PC-3 (cell line): Measurements from ENCODE around the gene ADGRV1. TPM values are rescaled to one million over a fixed set of nuclear protein-coding genes. Genes with fewer than 3 reads are reported as not detected.

Source experiments
- ATAC-seq: fragments of 200-7000 bp; cut with Tn5 transposase; 2 replicates; pipeline ENCODE4 v1.9.1; 2020; ENCODE audit warnings: mild to moderate bottlenecking, moderate library complexity
- BruUV-seq: library from RNA; stranded (reverse); fragments of 400-500 nt; replicated peaks from 2 replicates; lab custom pipeline; 2021; lab: Mats Ljungman, UMichigan
- CTCF ChIA-PET: fragments of 300-600 bp; sonication (Branson Sonifier 250); formaldehyde crosslinking; loops from one replicate; lab custom pipeline; 2022; ENCODE audit warnings: antibody characterized with exemption; lab: Charles Lee
- POLR2A ChIA-PET: fragments of 300-600 bp; sonication (Branson Sonifier 250); formaldehyde crosslinking; loops from one replicate; lab custom pipeline; 2022; ENCODE audit warnings: antibody characterized with exemption; ENCODE audit not compliant: unreplicated experiment; lab: Charles Lee
- DNase-seq: peaks from one replicate; pipeline ENCODE4 v3.0.0-alpha.2; 2015
- H2AFZ ChIP-seq: fragments of 300-600 bp; sonication (generic); 2 replicates; pipeline ENCODE4 v1.6.0; 2016; ENCODE audit warnings: antibody characterized with exemption, low read length
- H3F3A ChIP-seq: fragments of 300-600 bp; sonication (generic); one replicate; pipeline ENCODE4 v1.6.0; 2017; ENCODE audit warnings: antibody characterized with exemption, low read length, control low read depth, mild to moderate bottlenecking; ENCODE audit not compliant: unreplicated experiment
- H3K27ac ChIP-seq: fragments of 300-600 bp; sonication (generic); 2 replicates; pipeline ENCODE4 v1.5.1; 2016; ENCODE audit warnings: mild to moderate bottlenecking, low read length
- H3K27me3 ChIP-seq: fragments of 300-600 bp; sonication (generic); 2 replicates; pipeline ENCODE4 v1.6.1; 2016; ENCODE audit warnings: low read length, mixed read lengths
- H3K36me3 ChIP-seq: fragments of 300-600 bp; sonication (generic); 2 replicates; pipeline ENCODE4 v1.6.1; 2016; ENCODE audit warnings: low read depth, mixed run types, low read length, mixed read lengths
- H3K4me1 ChIP-seq: fragments of 300-600 bp; sonication (generic); 2 replicates; pipeline ENCODE4 v1.5.1; 2016; ENCODE audit warnings: low read length; ENCODE audit not compliant: insufficient read depth
- H3K4me2 ChIP-seq: fragments of 300-600 bp; sonication (generic); 2 replicates; pipeline ENCODE4 v1.6.0; 2016; ENCODE audit warnings: low read length
- H3K4me3 ChIP-seq: fragments of 300-600 bp; sonication (generic); 2 replicates; pipeline ENCODE4 v1.5.1; 2016; ENCODE audit warnings: mild to moderate bottlenecking, low read length, mixed read lengths
- H3K79me2 ChIP-seq: fragments of 300-600 bp; sonication (generic); 2 replicates; pipeline ENCODE4 v1.6.1; 2017; ENCODE audit warnings: low read length, mixed read lengths
- H3K9ac ChIP-seq: fragments of 300-600 bp; sonication (generic); 2 replicates; pipeline ENCODE4 v1.6.0; 2016; ENCODE audit warnings: mild to moderate bottlenecking, low read length
- H3K9me2 ChIP-seq: fragments of 300-600 bp; sonication (generic); replicated peaks from 2 replicates; pipeline ENCODE4 v1.6.1; 2016; ENCODE audit warnings: mixed run types, low read length, mixed read lengths
- H3K9me3 ChIP-seq: fragments of 300-600 bp; sonication (generic); 2 replicates; pipeline ENCODE4 v1.6.1; 2016; ENCODE audit warnings: low read length, mixed read lengths
- H4K20me1 ChIP-seq: fragments of 300-600 bp; sonication (generic); 2 replicates; pipeline ENCODE4 v1.6.1; 2016; ENCODE audit warnings: low read length, mixed read lengths
- EZH2 ChIP-seq: fragments of 300-600 bp; sonication (generic); IDR thresholded peaks from one replicate; pipeline ENCODE4 v1.6.1; 2017; ENCODE audit warnings: antibody characterized with exemption, mild to moderate bottlenecking, low read length; ENCODE audit not compliant: unreplicated experiment
- EZH2phosphoT487 ChIP-seq: fragments of 300-600 bp; sonication (generic); IDR thresholded peaks from 2 replicates; pipeline ENCODE4 v1.6.1; 2018; ENCODE audit warnings: mild to moderate bottlenecking, antibody characterized with exemption, low read length, borderline replicate concordance
- intact Hi-C: fragments of 100-400 bp; cut with micrococcal nuclease; formaldehyde crosslinking; loops from 2 replicates; pipeline ENCODE4 v1.9.0; 2023
- total RNA-seq: library from RNA; depleted of rRNA; stranded (reverse); fragments of >200 nt; gene quantifications from 2 replicates; pipeline ENCODE4 v1.2.3, GENCODE V29; 2014
- TF ChIP-seq, protein P1 (sequence below): fragments of 300-600 bp; sonication (generic); conservative IDR thresholded peaks from 2 replicates; pipeline ENCODE4 v1.5.1; 2017; ENCODE audit warnings: antibody characterized with exemption, low read depth, mild to moderate bottlenecking, low read length

Gene ADGRV1
- total RNA-seq, 1 experiment from 2014 or later: 22.7 TPM

DNA sequence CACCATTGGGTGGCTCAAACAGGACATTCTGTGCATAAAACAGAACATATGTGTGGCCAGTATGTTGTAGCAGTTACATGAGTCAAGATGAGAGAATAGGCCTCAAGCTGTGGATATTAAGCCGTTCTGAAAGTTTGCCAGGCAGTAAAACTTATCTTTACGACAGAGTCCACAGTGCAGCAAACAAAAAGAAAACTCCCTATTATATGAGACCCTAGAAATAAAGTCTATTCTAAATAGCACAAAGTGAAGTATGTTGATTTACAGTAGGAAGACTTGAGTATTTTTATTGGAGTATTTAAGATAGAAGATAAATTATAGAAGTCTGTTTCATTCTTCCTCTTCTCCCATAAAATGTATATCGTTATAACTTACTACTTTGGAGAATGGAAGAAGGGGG, 271.5 kb downstream of the ADGRV1 start:
- H3K4me3 ChIP-seq: no peak overlapping the region
- no peak overlapping the region for H3K4me2 ChIP-seq
- no peaks in the 10 kb centered on the region for H4K20me1 ChIP-seq
- no peaks in the 10 kb centered on the region for H3K79me2 ChIP-seq
- H3K4me1 ChIP-seq: peaks cover 6% of the 10 kb centered on the region
- H3K9me2 ChIP-seq: no peaks in the 10 kb centered on the region
- CTCF ChIA-PET: no interaction called here
- H3K27me3 ChIP-seq: no peaks in the 10 kb centered on the region
- H3K9me3 ChIP-seq: no peaks in the 10 kb centered on the region
- no TSS peak for BruUV-seq
- TF ChIP-seq, protein P1, sequence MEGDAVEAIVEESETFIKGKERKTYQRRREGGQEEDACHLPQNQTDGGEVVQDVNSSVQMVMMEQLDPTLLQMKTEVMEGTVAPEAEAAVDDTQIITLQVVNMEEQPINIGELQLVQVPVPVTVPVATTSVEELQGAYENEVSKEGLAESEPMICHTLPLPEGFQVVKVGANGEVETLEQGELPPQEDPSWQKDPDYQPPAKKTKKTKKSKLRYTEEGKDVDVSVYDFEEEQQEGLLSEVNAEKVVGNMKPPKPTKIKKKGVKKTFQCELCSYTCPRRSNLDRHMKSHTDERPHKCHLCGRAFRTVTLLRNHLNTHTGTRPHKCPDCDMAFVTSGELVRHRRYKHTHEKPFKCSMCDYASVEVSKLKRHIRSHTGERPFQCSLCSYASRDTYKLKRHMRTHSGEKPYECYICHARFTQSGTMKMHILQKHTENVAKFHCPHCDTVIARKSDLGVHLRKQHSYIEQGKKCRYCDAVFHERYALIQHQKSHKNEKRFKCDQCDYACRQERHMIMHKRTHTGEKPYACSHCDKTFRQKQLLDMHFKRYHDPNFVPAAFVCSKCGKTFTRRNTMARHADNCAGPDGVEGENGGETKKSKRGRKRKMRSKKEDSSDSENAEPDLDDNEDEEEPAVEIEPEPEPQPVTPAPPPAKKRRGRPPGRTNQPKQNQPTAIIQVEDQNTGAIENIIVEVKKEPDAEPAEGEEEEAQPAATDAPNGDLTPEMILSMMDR: no peak
- no peak for TF ChIP-seq EZH2phosphoT487
- no peak for TF ChIP-seq EZH2
- H3K36me3 ChIP-seq: no peaks in the 10 kb centered on the region
- H3K9ac ChIP-seq: no peak overlapping the region
- intact Hi-C loops: no loop called here
- no peak overlapping the region for H3K27ac ChIP-seq
- POLR2A ChIA-PET: no interaction called here
- H3F3A ChIP-seq: no peaks in the 10 kb centered on the region
- DNase-seq (peak; percentile 68), ATAC-seq (peak; percentile 93)
- no peak overlapping the region for H2AFZ ChIP-seq

DNA sequence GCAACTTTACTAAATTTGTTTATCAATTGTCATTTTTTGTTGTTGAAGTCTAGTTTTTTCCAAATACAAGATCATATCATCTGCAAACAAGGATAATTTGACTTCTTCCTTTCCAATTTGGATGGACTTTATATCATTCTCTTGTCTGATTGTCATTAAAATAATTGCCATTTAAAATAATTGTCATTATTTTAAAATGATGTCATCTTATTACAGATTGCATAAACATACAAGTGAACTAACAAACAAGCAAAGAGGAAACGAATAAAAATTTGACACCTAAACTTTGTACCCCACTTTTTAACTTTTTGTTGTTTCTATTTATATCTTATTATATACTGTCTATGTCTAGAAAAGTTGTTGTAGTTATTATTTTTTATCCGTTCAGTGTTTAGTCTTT, 275.2 kb downstream of the ADGRV1 start:
- TF ChIP-seq EZH2phosphoT487 (no peak), EZH2 (no peak)
- TF ChIP-seq, protein P1: no peak

DNA sequence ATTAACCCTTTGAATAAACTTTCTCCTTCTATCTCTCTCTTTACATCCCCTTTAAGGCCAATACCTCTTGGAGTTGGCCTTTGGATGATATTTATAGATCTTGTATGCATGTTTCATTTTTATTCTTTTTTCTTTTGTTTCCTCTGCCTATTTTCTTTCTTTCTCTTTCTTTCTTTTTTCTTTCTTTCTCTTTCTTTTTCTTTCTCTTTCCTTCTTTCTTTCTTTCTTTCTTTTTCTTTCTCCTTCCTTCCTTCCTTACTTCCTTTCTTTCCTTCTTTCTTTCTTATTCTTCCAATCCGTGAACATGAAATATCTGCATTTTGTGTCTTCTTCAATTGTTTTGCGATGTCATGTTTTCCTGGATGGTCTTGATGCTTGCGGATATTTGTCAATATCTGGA, 276.1 kb downstream of the ADGRV1 start:
- intact Hi-C loops: no loop called here

More for the DNA sequence above, 275.2 kb downstream of the ADGRV1 start:
- H3K9me3 ChIP-seq: no peaks in the 10 kb centered on the region
- no peaks in the 10 kb centered on the region for H3K36me3 ChIP-seq
- H3F3A ChIP-seq: no peaks in the 10 kb centered on the region
- H3K9ac ChIP-seq: no peak overlapping the region
- H4K20me1 ChIP-seq: no peaks in the 10 kb centered on the region
- H3K27ac ChIP-seq: no peak overlapping the region
- H3K27me3 ChIP-seq: no peaks in the 10 kb centered on the region
- H3K4me2 ChIP-seq: no peak overlapping the region
- no peak for ATAC-seq
- intact Hi-C loops: no loop called here
- no peaks in the 10 kb centered on the region for H3K9me2 ChIP-seq
- no peak overlapping the region for H2AFZ ChIP-seq
- H3K4me3 ChIP-seq: no peak overlapping the region
- DNase-seq: no peak
- H3K79me2 ChIP-seq: no peaks in the 10 kb centered on the region
- BruUV-seq: no TSS peak
- POLR2A ChIA-PET: no interaction called here
- CTCF ChIA-PET: no interaction called here
- H3K4me1 ChIP-seq: peaks cover 6% of the 10 kb centered on the region

More for the DNA sequence above, 276.1 kb downstream of the ADGRV1 start:
- BruUV-seq: no TSS peak
- Histone ChIP-seq H3F3A (no peaks in the 10 kb centered on the region), H2AFZ (no peak overlapping the region), H3K79me2 (no peaks in the 10 kb centered on the region), H3K9me3 (no peaks in the 10 kb centered on the region), H3K36me3 (no peaks in the 10 kb centered on the region), H3K9me2 (no peaks in the 10 kb centered on the region), H3K27me3 (no peaks in the 10 kb centered on the region), H3K4me2 (no peak overlapping the region), H3K27ac (no peak overlapping the region), H4K20me1 (no peaks in the 10 kb centered on the region), H3K4me3 (no peak overlapping the region), H3K4me1 (peaks cover 3% of the 10 kb centered on the region), H3K9ac (no peak overlapping the region)
- no peak for ATAC-seq
- no peak for DNase-seq
- ChIA-PET CTCF (no interaction called here), POLR2A (no interaction called here)
- TF ChIP-seq, protein P1: no peak
- TF ChIP-seq EZH2phosphoT487 (no peak), EZH2 (no peak)
